Testis (tissue), 2 donors: ENCODE results near the gene MRPL55.

Experiments used
- POLR2A ChIP-seq: fragments of 450-650 bp; IDR thresholded peaks from one replicate; pipeline ENCODE4 v1.6.1; 2017; ENCODE audit warnings: antibody characterized with exemption, mild to moderate bottlenecking, moderate library complexity
- TF ChIP-seq, protein P1 (sequence below), 3 experiments: fragments of 450-650 bp in 2 of 3; fragments of 200-600 bp in 1 of 3; sonication (generic) in 1 of 3; IDR thresholded peaks; one replicate each; pipeline ENCODE4 v1.5.1; 2016 to 2019; ENCODE audit warnings: antibody characterized with exemption in 3 of 3, mild to moderate bottlenecking in 2 of 3, moderate library complexity in 1 of 3

DNA sequence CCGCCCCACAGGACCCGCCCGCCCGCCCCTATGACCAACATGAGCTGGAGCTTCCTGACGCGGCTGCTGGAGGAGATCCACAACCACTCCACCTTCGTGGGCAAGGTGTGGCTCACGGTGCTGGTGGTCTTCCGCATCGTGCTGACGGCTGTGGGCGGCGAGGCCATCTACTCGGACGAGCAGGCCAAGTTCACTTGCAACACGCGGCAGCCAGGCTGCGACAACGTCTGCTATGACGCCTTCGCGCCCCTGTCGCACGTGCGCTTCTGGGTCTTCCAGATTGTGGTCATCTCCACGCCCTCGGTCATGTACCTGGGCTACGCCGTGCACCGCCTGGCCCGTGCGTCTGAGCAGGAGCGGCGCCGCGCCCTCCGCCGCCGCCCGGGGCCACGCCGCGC lies 48.6 kb upstream of the MRPL55 start:
- TF ChIP-seq, protein P1, sequence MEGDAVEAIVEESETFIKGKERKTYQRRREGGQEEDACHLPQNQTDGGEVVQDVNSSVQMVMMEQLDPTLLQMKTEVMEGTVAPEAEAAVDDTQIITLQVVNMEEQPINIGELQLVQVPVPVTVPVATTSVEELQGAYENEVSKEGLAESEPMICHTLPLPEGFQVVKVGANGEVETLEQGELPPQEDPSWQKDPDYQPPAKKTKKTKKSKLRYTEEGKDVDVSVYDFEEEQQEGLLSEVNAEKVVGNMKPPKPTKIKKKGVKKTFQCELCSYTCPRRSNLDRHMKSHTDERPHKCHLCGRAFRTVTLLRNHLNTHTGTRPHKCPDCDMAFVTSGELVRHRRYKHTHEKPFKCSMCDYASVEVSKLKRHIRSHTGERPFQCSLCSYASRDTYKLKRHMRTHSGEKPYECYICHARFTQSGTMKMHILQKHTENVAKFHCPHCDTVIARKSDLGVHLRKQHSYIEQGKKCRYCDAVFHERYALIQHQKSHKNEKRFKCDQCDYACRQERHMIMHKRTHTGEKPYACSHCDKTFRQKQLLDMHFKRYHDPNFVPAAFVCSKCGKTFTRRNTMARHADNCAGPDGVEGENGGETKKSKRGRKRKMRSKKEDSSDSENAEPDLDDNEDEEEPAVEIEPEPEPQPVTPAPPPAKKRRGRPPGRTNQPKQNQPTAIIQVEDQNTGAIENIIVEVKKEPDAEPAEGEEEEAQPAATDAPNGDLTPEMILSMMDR (IDR thresholded peaks at IDR 0.05), result no peak
- no peak for TF ChIP-seq POLR2A
